CD8-positive, alpha-beta memory T cell (primary cell): ENCODE results near the gene MOK. TPM values are rescaled to one million over a fixed set of nuclear protein-coding genes. Genes with fewer than 3 reads are reported as not detected.
"Not testable (repeated sequence)": the region's sequence is repeated elsewhere in the genome, so short reads cannot be mapped to it uniquely, and the experiment has no call there.

Experiments used
- CTCF ChIA-PET: fragments of 350-600 bp; sonication (Branson Sonifier 250); formaldehyde crosslinking; loops from one replicate; lab custom pipeline; 2021; ENCODE audit warnings: antibody characterized with exemption; lab: Charles Lee
- POLR2A ChIA-PET: fragments of 350-600 bp; sonication (Branson Sonifier 250); formaldehyde crosslinking; loops from one replicate; lab custom pipeline; 2021; ENCODE audit warnings: antibody characterized with exemption; lab: Charles Lee
- DNase-seq, 5 donors: peaks; one replicate each; pipeline versions ENCODE4 v3.0.0 to v3.0.0-alpha.2; 2020 to 2022; ENCODE audit warnings: mixed read lengths in 1 of 5
- H3K27ac ChIP-seq: one replicate; pipeline ENCODE4 v1.7.0; 2013; ENCODE audit warnings: low read depth, mild to moderate bottlenecking, low read length, moderate library complexity
- H3K27me3 ChIP-seq: 2 replicates; pipeline ENCODE4 v1.7.0; 2013; ENCODE audit warnings: low read length, mild to moderate bottlenecking; ENCODE audit not compliant: insufficient read depth, poor library complexity, severe bottlenecking
- H3K36me3 ChIP-seq: 2 replicates; pipeline ENCODE4 v1.7.0; 2013; ENCODE audit warnings: mild to moderate bottlenecking, low read length, moderate library complexity; ENCODE audit not compliant: insufficient read depth
- H3K4me1 ChIP-seq: 2 replicates; pipeline ENCODE4 v1.7.0; 2013; ENCODE audit warnings: mild to moderate bottlenecking, low read length, moderate library complexity; ENCODE audit not compliant: insufficient read depth
- H3K4me3 ChIP-seq: 2 replicates; pipeline ENCODE4 v1.7.0; 2013; ENCODE audit warnings: mild to moderate bottlenecking, low read length
- H3K9me3 ChIP-seq: 2 replicates; pipeline ENCODE4 v1.7.0; 2013; ENCODE audit warnings: mild to moderate bottlenecking, low read length
- H3K27ac Mint-ChIP-seq, 8 donors: one replicate each; pipeline ENCODE4 v1.8.0; 2020 to 2021; ENCODE audit warnings: mixed read lengths in 8 of 8, mild to moderate bottlenecking in 6 of 8, inconsistent platforms in 3 of 8, moderate library complexity in 3 of 8
- H3K27me3 Mint-ChIP-seq, 2 donors: one replicate each; pipeline ENCODE4 v1.8.0; 2020 to 2021; ENCODE audit warnings: mixed read lengths in 2 of 2, mild to moderate bottlenecking in 1 of 2, moderate library complexity in 1 of 2
- H3K36me3 Mint-ChIP-seq, 3 donors: one replicate each; pipeline ENCODE4 v1.8.0; 2020 to 2021; ENCODE audit warnings: mixed read lengths in 3 of 3, inconsistent platforms in 1 of 3, mild to moderate bottlenecking in 1 of 3
- H3K4me1 Mint-ChIP-seq, 3 donors: one replicate each; pipeline ENCODE4 v1.8.0; 2020 to 2021; ENCODE audit warnings: mixed read lengths in 3 of 3, inconsistent platforms in 1 of 3, mild to moderate bottlenecking in 1 of 3
- H3K4me3 Mint-ChIP-seq, 7 donors: one replicate each; pipeline ENCODE4 v1.8.0; 2020 to 2021; ENCODE audit warnings: mixed read lengths in 7 of 7, mild to moderate bottlenecking in 6 of 7, moderate library complexity in 4 of 7, inconsistent platforms in 2 of 7
- H3K9me3 Mint-ChIP-seq, 5 donors: one replicate each; pipeline ENCODE4 v1.8.0; 2020 to 2022; ENCODE audit warnings: mixed read lengths in 5 of 5, mild to moderate bottlenecking in 3 of 5, moderate library complexity in 2 of 5, inconsistent platforms in 1 of 5
- polyA plus RNA-seq: library from polyadenylated mRNA; unstranded; fragments of 300-500 nt; fragmentation: Illumina TruSeq; gene quantifications from one replicate; pipeline ENCODE4 v1.2.3, GENCODE V29; 2021
- total RNA-seq, 2 experiments: library from RNA; stranded (reverse); gene quantifications; one replicate each; pipeline ENCODE4 v1.2.3, GENCODE V29; 2021

The MOK gene
- total and polyA plus RNA-seq, 3 experiments from 2014 or later, result 2.8 to 7.3 (median 5.8) TPM

- H3K36me3 Mint-ChIP-seq, result peaks cover 9 to 57% (median 14%) of the 10 kb centered on the region in 3 donors
- peaks cover 5% of the 10 kb centered on the region for H3K36me3 ChIP-seq
- H3K4me3 Mint-ChIP-seq, result no peak overlapping the region
- POLR2A ChIA-PET, result no interaction called here
- no peaks in the 10 kb centered on the region for H3K9me3 ChIP-seq
- H3K9me3 Mint-ChIP-seq, result no peaks in the 10 kb centered on the region
- CTCF ChIA-PET, result interaction anchor here (1.2 to 2.0 kb wide), 3 partner anchors 12 to 19 kb away, joined by 3 to 6 read pairs (median 5); no protein-coding TSS in a partner anchor
- no peaks in the 10 kb centered on the region for H3K27me3 ChIP-seq
- H3K27me3 Mint-ChIP-seq, result no peaks in the 10 kb centered on the region
- H3K4me3 ChIP-seq, result no peak overlapping the region
- no peak overlapping the region for H3K27ac ChIP-seq
- H3K4me1 Mint-ChIP-seq, result peaks cover 3% of the 10 kb centered on the region in 3 donors
- H3K4me1 ChIP-seq, result no peaks in the 10 kb centered on the region
- H3K27ac Mint-ChIP-seq, result peak overlapping the region in 2 of 8 donors; percentile 14 to 90
- no peak for DNase-seq
Observed at GRCh38 chr14:102333390-102333789, 28.4 kb upstream of the MOK start.

- Histone ChIP-seq H3K9me3 (no peaks in the 10 kb centered on the region), H3K36me3 (peaks cover 5% of the 10 kb centered on the region), H3K4me1 (no peaks in the 10 kb centered on the region), H3K27ac (no peak overlapping the region), H3K4me3 (no peak overlapping the region), H3K27me3 (no peaks in the 10 kb centered on the region)
- no peaks in the 10 kb centered on the region for H3K27me3 Mint-ChIP-seq
- CTCF ChIA-PET, result interaction anchor here (1.2 kb wide), 1 partner anchor 17 kb away, joined by 3 read pairs; no protein-coding TSS in a partner anchor
- POLR2A ChIA-PET, result no interaction called here
- DNase-seq, result no peak
- H3K4me1 Mint-ChIP-seq, result peaks cover 3 to 5% (median 5%) of the 10 kb centered on the region in 3 donors
- peak overlapping the region in 1 of 8 donors; percentile 72 for H3K27ac Mint-ChIP-seq
- H3K36me3 Mint-ChIP-seq, result peaks cover 4 to 48% (median 13%) of the 10 kb centered on the region in 3 donors
- H3K4me3 Mint-ChIP-seq, result no peak overlapping the region
- no peaks in the 10 kb centered on the region for H3K9me3 Mint-ChIP-seq
Observed at GRCh38 chr14:102330806-102331205, 25.8 kb upstream of the MOK start.

- H3K9me3 Mint-ChIP-seq, H3K27ac ChIP-seq, DNase-seq, H3K4me1 Mint-ChIP-seq, H3K36me3 ChIP-seq, H3K27me3 ChIP-seq, H3K9me3 ChIP-seq, H3K4me1 ChIP-seq, H3K4me3 Mint-ChIP-seq, H3K4me3 ChIP-seq, H3K27me3 Mint-ChIP-seq, H3K27ac Mint-ChIP-seq: not testable (repeated sequence)
- POLR2A ChIA-PET, result interaction anchor here (0.6 kb wide), 1 partner anchor 14 kb away, joined by 3 read pairs; no protein-coding TSS in a partner anchor
- peaks cover 4 to 43% (median 9%) of the 10 kb centered on the region in 3 donors for H3K36me3 Mint-ChIP-seq
- CTCF ChIA-PET, result interaction anchor here (0.6 to 1.3 kb wide), 2 partner anchors 14 to 192 kb away, joined by 3 read pairs; no protein-coding TSS in a partner anchor
Observed at GRCh38 chr14:102329381-102329780, 24.4 kb upstream of the MOK start.

GRCh38 chr14:102326583-102326982 is 21.6 kb upstream of the MOK start:
- ChIA-PET POLR2A (no interaction called here), CTCF (no interaction called here)
- Histone ChIP-seq H3K36me3 (peaks cover 1% of the 10 kb centered on the region), H3K4me3 (no peak overlapping the region), H3K4me1 (no peaks in the 10 kb centered on the region), H3K9me3 (no peaks in the 10 kb centered on the region), H3K27ac (no peak overlapping the region), H3K27me3 (no peaks in the 10 kb centered on the region)
- H3K27me3 Mint-ChIP-seq, result no peaks in the 10 kb centered on the region
- H3K27ac Mint-ChIP-seq, result peak overlapping the region in 2 of 8 donors; percentile 2 to 67
- peaks cover 0 to 26% (median 5%) of the 10 kb centered on the region in 3 donors for H3K36me3 Mint-ChIP-seq
- H3K9me3 Mint-ChIP-seq, result no peaks in the 10 kb centered on the region
- H3K4me1 Mint-ChIP-seq, result peaks cover 8 to 17% (median 15%) of the 10 kb centered on the region in 3 donors
- H3K4me3 Mint-ChIP-seq, result peak overlapping the region in 1 of 7 donors; percentile 7
- no peak for DNase-seq

- H3K27me3 ChIP-seq, result no peaks in the 10 kb centered on the region
- no peak overlapping the region for H3K4me3 ChIP-seq
- H3K9me3 ChIP-seq, result no peaks in the 10 kb centered on the region
- no peaks in the 10 kb centered on the region for H3K36me3 ChIP-seq
- H3K4me3 Mint-ChIP-seq, result peak overlapping the region in 1 of 7 donors; percentile 7
- ChIA-PET POLR2A (no interaction called here), CTCF (no interaction called here)
- H3K4me1 ChIP-seq, result peaks cover 4% of the 10 kb centered on the region
- H3K27ac Mint-ChIP-seq, result peak overlapping the region in 3 of 8 donors; percentile 2 to 67 (median 43)
- no peak for DNase-seq
- peaks cover 8 to 22% (median 21%) of the 10 kb centered on the region in 3 donors for H3K4me1 Mint-ChIP-seq
- H3K9me3 Mint-ChIP-seq, result no peaks in the 10 kb centered on the region
- H3K36me3 Mint-ChIP-seq, result peaks cover 0 to 24% (median 5%) of the 10 kb centered on the region in 3 donors
- H3K27me3 Mint-ChIP-seq, result no peaks in the 10 kb centered on the region
- no peak overlapping the region for H3K27ac ChIP-seq
Observed at GRCh38 chr14:102325791-102326345, 20.9 kb upstream of the MOK start.

- H3K4me1 Mint-ChIP-seq, result peaks cover 20 to 41% (median 36%) of the 10 kb centered on the region in 3 donors
- no peaks in the 10 kb centered on the region for H3K27me3 Mint-ChIP-seq
- Histone ChIP-seq H3K27me3 (no peaks in the 10 kb centered on the region), H3K9me3 (no peaks in the 10 kb centered on the region), H3K4me1 (peaks cover 19% of the 10 kb centered on the region), H3K27ac (no peak overlapping the region), H3K36me3 (no peaks in the 10 kb centered on the region), H3K4me3 (no peak overlapping the region)
- peak overlapping the region in 2 of 7 donors; percentile 21 to 85 for H3K4me3 Mint-ChIP-seq
- H3K27ac Mint-ChIP-seq, result peak overlapping the region in 7 of 8 donors; percentile 50 to 99 (median 70)
- ChIA-PET POLR2A (no interaction called here), CTCF (interaction anchor here (1.2 to 2.3 kb wide), 2 partner anchors 18 to 235 kb away, joined by 3 to 6 read pairs; partner anchors contain the start of gene MOK)
- DNase-seq, result peak in 2 of 5 donors; percentile 27 to 55
- no peaks in the 10 kb centered on the region for H3K9me3 Mint-ChIP-seq
- peaks cover 0 to 29% (median 5%) of the 10 kb centered on the region in 3 donors for H3K36me3 Mint-ChIP-seq
Observed at GRCh38 chr14:102323102-102323501, 18.1 kb upstream of the MOK start.

GRCh38 chr14:102321456-102322422 is 16.8 kb upstream of the MOK start:
- CTCF ChIA-PET, result interaction anchor here (0.7 to 2.3 kb wide), 5 partner anchors 11 to 360 kb away, joined by 3 to 6 read pairs (median 4); partner anchors contain the start of gene MOK
- Histone ChIP-seq H3K4me3 (no peak overlapping the region), H3K36me3 (no peaks in the 10 kb centered on the region), H3K4me1 (peaks cover 26% of the 10 kb centered on the region), H3K9me3 (no peaks in the 10 kb centered on the region), H3K27me3 (no peaks in the 10 kb centered on the region), H3K27ac (no peak overlapping the region)
- peaks cover 0 to 2% (median 0%) of the 10 kb centered on the region in 5 donors for H3K9me3 Mint-ChIP-seq
- H3K36me3 Mint-ChIP-seq, result peaks cover 0 to 28% (median 5%) of the 10 kb centered on the region in 3 donors
- POLR2A ChIA-PET, result no interaction called here
- H3K4me1 Mint-ChIP-seq, result peaks cover 31 to 55% (median 50%) of the 10 kb centered on the region in 3 donors
- no peak for DNase-seq
- peaks cover 0 to 4% of the 10 kb centered on the region in 2 donors for H3K27me3 Mint-ChIP-seq
- peak overlapping the region in 5 of 7 donors; percentile 25 to 96 (median 49) for H3K4me3 Mint-ChIP-seq
- peak overlapping the region in 7 of 8 donors; percentile 67 to 99 (median 78) for H3K27ac Mint-ChIP-seq
